Ramos (cell line): ENCODE data around the gene FTCDNL1.

Source experiments
- in situ Hi-C: fragments of 300-500 bp; cut with MboI; formaldehyde crosslinking; loops from one replicate; pipeline ENCODE4 v1.14.3; 2022; ENCODE audit warnings: low sequenced_read_pairs; ENCODE audit not compliant: unreplicated experiment

The FTCDNL1 gene

DNA sequence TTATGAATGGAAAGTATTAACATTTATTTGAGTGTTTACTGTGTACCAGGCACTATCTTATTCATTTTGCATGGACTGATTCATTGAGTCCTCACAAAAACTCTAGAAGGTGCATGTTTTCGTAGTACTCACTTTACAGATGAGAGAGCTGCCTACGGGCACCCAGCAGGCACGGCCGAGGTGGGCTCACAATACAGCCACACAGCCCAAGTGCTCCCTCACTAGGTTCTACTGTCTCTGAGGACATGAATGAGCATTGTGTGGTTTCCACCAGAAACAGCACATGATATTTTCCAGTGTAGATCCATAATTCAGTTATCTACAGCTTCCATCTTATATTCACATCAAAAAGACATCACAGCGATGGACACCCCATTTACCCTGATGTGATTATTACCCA is 101.4 kb downstream of the FTCDNL1 start:
- in situ Hi-C loops, result loop anchor here (25.0 kb wide), 1 partner anchor 1437 kb away; no protein-coding TSS in a partner anchor

DNA sequence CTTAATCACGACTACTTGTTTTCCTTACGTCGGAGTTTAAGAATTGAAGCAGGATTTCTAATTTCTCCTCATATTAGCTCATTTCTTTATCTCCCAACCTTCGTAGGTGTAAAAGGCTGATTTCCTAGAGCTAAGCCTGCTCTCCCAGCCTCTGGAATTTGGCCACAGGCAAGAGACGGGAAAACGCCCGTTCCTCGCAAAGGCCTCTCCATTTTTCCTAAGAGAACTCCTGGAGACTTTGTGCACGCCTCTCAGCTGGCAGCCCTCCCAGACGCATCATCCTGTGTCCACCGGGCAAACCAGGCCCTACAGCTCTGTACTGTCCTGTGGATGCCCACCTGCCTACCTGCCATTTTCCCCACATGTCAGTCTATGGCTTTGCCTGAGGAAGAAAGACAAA is 106.3 kb downstream of the FTCDNL1 start:
- in situ Hi-C loops, result loop anchor here (25.0 kb wide), 1 partner anchor 1432 kb away; no protein-coding TSS in a partner anchor

DNA sequence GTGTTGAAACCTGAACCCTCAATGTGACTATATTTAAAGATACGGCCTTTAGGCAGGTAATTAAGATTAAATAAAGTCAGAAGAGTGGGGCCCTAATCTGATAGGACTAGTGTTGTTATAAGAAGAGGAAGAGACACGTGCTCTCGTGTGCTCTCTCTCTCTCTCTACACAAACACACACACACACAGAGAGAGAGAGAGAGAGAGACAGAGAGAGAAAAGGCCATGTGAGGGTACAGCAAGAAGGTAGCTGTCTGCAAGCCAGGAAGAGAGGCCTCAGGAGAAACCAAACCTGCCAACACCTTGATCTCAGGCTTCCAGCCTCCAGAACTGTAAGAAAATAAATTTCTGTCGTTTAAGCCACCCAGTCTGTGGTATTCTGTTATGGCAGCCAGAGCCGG is 106.7 kb downstream of the FTCDNL1 start:
- in situ Hi-C loops, result loop anchor here (25.0 kb wide), 1 partner anchor 1432 kb away; no protein-coding TSS in a partner anchor

DNA sequence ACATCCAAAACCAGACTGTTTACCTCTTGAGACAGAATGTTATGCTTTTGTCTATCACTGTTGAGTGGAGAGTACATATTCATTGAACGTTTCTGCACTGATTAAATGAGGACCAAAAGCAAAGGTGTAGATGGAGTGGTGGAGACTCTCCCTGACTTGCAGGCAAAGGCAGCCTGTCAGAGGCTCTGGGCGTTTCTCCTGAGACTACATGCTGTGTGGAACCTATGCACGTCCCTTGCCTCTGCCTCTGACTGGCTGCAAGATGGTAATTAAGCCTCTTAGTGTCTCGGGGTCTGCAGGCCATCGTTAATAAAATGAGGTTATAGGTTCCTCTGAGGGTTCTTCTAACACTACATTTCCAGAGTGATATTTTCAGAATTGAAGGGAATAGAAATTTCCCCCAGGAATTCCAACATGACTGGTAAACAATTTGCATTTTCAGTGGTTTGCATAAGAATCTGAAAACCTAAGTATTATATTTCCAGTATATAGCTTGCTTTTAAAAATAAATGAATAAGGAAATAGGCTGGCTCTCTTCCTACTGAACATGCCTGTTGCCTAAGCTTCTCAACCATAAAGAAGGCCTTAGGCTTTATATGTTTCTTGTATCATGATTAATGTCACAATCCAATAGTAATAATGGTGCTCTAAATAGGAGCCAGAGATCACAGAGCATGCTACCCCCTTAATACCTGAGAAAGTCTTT is 107.4 kb downstream of the FTCDNL1 start:
- in situ Hi-C loops, result loop anchor here (25.0 kb wide), 1 partner anchor 1431 kb away; no protein-coding TSS in a partner anchor

DNA sequence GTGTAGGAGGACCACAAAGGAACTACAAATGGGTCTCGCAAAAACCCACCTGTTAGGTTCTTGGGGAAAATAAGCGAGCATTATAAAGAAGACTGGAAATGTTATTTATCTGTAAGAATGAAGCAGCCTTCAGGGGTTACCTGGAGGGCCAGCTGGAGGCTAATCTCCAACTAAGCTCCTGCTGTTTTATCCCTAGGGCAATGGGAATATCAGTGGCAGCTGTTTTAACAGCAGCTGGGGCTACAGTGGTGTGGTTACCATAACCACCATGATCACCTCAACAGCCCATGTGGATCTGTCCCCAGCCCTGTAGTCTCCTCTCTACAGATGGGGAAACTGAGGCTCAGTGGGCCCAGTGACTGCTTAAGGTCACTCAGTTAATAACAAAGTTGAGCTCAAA is 108.1 kb downstream of the FTCDNL1 start:
- in situ Hi-C loops, result loop anchor here (25.0 kb wide), 1 partner anchor 1431 kb away; no protein-coding TSS in a partner anchor

DNA sequence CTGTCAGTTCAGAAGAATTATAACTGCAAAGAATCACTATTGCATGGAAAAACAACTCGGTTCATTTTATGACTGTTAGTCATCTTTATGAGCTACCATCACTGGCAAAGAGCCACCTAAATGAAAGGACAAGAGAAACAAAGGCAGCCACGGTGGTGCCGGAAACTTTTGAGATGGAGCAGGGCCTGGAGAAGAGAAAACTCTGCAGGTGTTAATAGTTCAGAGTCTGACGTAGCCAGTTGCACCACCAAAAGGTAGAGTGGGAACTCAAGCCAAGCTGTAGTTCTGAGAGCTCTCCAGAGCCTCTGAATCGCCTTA is 110.9 kb downstream of the FTCDNL1 start:
- in situ Hi-C loops, result loop anchor here (25.0 kb wide), 1 partner anchor 1428 kb away; no protein-coding TSS in a partner anchor

DNA sequence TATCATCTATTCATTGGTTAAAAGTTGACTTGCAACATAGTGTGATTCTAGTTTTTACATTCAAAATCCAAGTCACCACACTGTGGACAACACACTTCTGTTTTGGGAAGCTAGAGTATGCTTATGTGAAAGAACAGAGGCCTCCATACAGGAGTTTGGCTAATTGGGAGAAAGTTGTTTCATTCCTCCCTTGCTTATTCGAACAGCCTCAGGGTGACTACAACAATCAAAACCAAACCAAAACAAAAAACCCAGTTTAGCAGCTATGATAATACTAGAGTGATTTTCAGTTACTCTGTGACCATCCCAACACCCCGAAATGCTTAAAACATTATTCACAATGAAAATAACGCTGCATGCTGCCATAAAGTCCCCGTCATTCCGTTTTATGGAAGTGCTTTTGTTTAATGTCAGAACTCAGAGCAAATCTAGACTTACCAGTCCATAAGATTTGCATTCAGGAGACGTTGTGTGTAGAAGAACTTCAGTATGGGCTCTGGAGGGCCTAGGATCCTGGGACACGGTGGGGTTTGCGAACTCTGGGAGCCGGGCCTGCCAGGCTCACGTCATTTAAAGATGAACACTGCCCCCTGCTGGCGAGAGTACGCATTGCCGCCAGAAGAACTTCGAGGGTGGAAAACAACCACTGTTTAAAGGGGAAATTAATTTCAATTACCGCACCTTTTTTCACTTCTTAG is 111.4 kb downstream of the FTCDNL1 start:
- in situ Hi-C loops, result loop anchor here (25.0 kb wide), 1 partner anchor 1427 kb away; no protein-coding TSS in a partner anchor

DNA sequence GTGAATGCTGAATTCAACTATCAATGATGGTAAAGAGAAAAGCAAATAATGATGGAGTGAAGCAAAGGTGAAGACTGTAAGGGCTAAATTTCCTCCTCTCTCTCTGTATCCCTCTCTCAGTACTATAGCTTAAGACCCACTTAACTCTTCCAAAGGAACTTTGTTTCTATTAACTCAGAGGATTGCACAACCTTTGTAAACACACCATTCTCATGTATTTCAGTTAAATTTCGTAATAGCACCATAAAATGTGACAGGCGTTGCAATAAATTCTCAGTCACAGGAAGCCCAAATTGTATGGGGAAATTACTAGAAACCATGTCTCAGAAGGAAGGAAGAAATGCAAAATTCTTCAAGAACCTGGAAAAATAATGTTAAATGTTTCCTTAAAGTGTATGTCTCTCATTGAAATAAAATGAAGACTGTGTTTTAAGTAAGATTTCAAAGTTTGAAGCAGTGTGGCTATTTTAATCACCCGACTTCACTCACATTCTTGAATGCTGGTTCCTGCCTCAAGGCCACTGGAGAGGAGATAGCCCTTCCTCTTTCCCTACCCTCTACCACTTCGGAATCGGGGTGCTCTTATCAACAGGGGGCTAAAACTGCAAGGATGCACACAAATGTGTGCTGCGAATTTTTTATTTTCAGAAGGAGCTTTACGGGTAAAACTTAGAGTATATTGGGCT is 112.1 kb downstream of the FTCDNL1 start:
- in situ Hi-C loops, result loop anchor here (25.0 kb wide), 1 partner anchor 1427 kb away; no protein-coding TSS in a partner anchor

DNA sequence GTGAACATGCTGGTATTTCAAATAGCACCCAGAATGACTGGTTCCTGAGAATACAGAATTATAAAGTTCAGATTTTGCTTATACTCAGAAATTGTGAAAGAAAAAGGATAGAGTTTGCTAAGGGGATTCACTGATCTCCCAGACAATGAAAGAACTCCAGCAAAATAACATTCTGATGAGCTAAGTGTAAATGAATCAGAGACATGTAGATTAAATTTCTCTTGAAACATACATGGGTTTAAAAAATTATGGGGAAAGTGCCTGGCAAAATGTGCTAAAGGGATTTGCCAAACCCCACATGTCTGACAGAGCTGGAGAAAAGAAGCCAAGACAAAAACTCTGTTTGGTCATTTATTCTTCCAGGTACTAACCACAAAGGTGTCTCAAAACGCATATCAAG is 116.3 kb downstream of the FTCDNL1 start:
- in situ Hi-C loops, result loop anchor here (25.0 kb wide), 1 partner anchor 1422 kb away; no protein-coding TSS in a partner anchor

DNA sequence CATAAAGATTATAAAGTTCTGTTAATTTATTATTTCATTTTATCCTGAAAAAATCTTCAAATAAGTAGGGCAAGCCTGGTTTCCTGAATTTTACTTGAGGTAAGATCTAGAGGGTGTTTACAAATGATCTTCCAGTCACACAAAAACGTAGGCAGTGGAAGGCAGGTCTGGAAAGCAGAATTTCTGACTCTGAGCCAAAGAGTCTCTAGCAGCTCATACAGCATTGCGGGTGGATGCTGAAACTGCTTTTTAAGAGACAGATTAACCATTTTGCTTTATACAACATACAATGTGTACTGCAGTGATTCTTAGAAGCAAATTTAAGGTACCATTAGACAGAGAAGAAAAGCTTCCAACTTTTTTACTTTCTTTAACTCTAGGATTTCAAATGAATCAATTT is 117.0 kb downstream of the FTCDNL1 start:
- in situ Hi-C loops, result loop anchor here (25.0 kb wide), 1 partner anchor 1422 kb away; no protein-coding TSS in a partner anchor

DNA sequence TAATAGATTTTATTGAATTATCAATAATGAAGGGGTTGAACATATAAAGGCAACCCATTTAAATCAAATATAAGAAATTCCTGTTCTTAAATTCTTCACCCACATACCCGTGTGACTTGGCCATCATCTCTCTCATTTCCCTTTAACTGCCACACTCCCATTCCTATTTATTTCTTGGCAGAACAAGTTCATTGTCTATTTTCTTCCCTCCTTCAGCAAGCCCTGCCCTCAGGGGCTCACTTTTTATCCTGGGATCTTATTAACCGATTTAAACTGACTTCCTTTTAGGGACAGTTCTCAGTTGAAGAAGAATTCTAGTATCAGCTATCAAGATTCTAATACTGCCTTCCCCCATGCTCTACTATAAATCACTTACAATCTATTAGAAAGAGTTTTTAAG is 123.2 kb downstream of the FTCDNL1 start:
- in situ Hi-C loops, result loop anchor here (25.0 kb wide), 1 partner anchor 1416 kb away; no protein-coding TSS in a partner anchor

DNA sequence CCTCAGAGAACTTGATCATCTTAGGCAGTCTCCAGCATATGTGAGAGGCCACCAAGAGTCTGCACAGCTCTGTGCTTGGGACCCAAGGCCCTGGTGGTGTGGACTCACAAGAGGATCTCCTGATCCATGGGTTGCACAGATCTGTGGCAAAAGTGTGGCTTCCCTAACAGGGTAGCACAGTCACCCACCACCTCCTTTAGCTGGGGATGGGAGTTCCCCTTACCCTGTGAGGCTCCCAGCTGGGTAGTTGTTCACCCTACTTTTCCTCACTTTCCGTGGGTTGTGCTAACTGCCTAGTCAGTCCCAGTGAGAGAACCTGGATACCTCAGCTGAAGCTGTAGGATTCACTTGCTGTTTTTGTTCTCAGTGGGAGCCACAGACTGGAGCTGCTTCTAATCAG is 123.7 kb downstream of the FTCDNL1 start:
- in situ Hi-C loops, result loop anchor here (25.0 kb wide), 1 partner anchor 1415 kb away; no protein-coding TSS in a partner anchor

DNA sequence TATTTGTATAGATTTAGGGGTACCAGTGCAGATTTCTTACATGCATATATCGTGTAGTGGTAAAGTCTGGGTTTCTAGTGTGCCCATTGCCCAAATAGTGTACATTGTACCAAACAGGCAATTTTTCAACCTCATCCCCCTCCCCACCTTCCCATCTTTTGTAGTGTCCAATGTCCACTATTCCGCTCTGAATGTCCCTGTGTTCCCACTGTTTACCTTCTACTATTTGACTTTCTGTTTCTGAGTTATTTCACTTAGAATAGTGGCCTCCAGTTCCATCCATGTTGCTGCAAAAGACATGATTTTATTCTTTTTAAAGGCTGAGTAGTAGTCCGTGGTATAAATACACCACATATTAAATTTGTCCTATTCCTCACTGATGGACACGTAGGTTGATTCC is 132.9 kb downstream of the FTCDNL1 start:
- in situ Hi-C loops, result no loop called here

DNA sequence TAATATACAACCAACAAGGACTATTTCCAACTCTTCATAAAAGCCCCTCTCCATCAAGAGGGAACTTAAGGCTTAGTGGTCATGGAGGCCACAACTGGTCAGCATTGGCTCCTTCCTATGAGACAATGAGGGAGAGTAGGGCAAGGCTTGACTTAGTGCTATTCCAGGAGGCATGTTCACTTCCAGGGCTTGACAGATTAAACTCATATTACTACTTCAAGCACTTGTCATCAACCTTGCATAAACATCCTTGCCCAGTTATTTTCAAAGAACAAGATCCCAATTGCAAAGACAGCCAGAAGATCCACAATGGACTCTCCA is 133.4 kb downstream of the FTCDNL1 start:
- in situ Hi-C loops, result no loop called here

DNA sequence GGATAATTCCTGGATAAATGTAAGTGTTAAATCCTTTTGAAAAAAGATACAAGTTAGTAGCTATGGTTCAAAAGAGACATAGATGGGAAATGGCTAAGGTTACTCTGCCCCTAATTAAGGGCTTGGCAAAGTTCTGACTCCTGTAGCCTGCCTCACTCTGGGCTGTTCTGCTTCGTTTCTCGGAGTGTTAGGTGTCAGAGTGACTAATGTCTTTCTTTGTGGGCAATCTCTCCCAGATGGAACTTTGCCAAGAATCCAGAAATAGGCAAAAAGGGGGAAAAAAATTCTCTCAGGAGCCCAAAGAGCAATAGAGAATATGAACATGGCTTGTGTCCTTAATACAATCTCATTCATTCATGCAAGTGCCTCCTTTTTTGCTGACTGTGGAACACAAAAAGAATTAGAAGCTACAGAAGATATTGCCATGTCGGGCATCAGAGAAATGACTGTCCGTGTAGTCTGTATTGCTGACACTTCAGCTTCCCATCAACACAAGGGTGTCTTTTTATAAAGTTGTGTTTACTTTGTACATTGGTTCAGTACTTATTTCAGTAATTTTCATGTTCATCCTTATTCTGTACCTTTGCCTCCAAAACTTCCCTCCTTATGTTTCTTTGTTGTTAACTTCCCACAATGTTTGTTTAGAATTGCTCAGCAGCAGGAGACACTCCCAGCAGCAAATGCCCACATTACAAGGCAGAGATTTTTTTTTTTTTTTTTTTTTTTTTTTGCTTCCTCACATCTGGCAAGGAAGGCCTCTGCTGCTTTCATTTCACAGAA is 134.0 kb downstream of the FTCDNL1 start:
- in situ Hi-C loops, result no loop called here

DNA sequence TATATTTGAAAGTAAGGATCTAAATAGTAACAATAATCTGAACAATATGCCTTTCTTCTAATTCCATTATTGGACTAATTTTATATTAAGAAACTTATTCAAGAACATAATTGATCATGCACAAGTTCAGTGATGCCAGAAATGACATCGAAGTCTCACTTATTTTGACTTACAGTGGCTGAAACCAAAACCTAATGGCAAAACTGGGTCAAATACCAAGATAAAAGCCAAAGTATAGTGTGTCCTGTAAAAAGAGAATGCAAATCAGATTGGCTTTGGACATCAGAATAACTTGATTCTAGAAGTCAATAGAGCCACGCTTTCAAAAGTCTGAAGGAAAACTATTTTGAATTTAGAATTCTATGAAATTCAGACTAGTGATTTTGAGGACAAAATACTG is 137.2 kb downstream of the FTCDNL1 start:
- in situ Hi-C loops, result no loop called here

DNA sequence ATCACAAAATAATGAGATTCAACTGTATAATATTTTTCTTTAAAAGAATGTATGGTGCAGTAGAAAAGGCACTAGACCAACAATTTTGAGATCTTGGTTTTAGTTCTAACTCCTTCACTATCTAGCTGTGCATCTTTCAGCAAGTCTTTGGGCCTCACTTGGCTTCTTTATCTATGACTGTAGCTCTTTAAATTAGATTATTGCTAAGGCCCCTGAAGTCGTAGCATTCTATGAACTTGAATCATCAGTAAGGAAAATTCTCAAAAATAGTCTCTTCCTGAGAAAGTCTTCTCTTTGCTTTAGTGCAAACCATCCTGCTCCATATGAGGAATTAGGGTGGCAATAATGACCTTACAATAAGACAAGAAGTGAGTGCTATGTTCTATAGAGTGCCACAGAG is 140.4 kb downstream of the FTCDNL1 start:
- in situ Hi-C loops, result no loop called here
